Stomach (tissue), 4 donors: ENCODE results near the gene G3BP2.

Source experiments
- CTCF ChIP-seq, 7 experiments: fragments of 450-650 bp in 4 of 7; fragments of 200-600 bp in 3 of 7; sonication (generic) in 3 of 7; IDR thresholded peaks; one replicate each; pipeline ENCODE4 v1.5.1; 2016 to 2019; ENCODE audit warnings: antibody characterized with exemption in 7 of 7, control low read depth in 2 of 7, mild to moderate bottlenecking in 1 of 7
- POLR2AphosphoS5 ChIP-seq, 3 donors: sonication (generic); formaldehyde crosslinking; IDR thresholded peaks; one replicate each; pipeline ENCODE4 v1.6.1; 2016; ENCODE audit warnings: antibody characterized with exemption in 3 of 3

GRCh38 chr4:75698963-75699228 is 25.7 kb upstream of the G3BP2 start:
- no peak for TF ChIP-seq CTCF (IDR thresholded peaks at IDR 0.05)
- TF ChIP-seq POLR2AphosphoS5 (IDR thresholded peaks at IDR 0.05), result no peak
